ENCODE data around the gene KCND2.

Gene KCND2

GRCh38 chr7:120717166-120717565 is 444.2 kb downstream of the KCND2 start:
- DNase-seq (ENCODE audit: low read depth, low spot score): no peak
- H3K4me1 ChIP-seq (ENCODE audit: control insufficient read depth, insufficient read depth, low read length): no peaks in the 10 kb centered on the region
- no peaks in the 10 kb centered on the region for H3K27me3 ChIP-seq (ENCODE audit: control insufficient read depth, insufficient read depth, low read length)
- WGBS (ENCODE audit: insufficient coverage, insufficient read length): no CpG with 5 or more reads among the region's 4 CpGs
- H3K9me3 ChIP-seq (ENCODE audit: control insufficient read depth, insufficient read depth, low read length): no peaks in the 10 kb centered on the region
- no peak overlapping the region for H3K27ac ChIP-seq (ENCODE audit: low read length)
- H3K4me3 ChIP-seq (ENCODE audit: low read length): no peak overlapping the region
- H3K36me3 ChIP-seq (ENCODE audit: control insufficient read depth, insufficient read depth, low read length): no peaks in the 10 kb centered on the region

GRCh38 chr7:120718361-120718760 is 445.4 kb downstream of the KCND2 start:
- no peaks in the 10 kb centered on the region for H3K36me3 ChIP-seq (ENCODE audit: control insufficient read depth, insufficient read depth, low read length)
- no peak overlapping the region for H3K27ac ChIP-seq (ENCODE audit: low read length)
- H3K4me3 ChIP-seq (ENCODE audit: low read length): no peak overlapping the region
- no peak for DNase-seq (ENCODE audit: low read depth, low spot score)
- no peaks in the 10 kb centered on the region for H3K9me3 ChIP-seq (ENCODE audit: control insufficient read depth, insufficient read depth, low read length)
- H3K4me1 ChIP-seq (ENCODE audit: control insufficient read depth, insufficient read depth, low read length): no peaks in the 10 kb centered on the region
- H3K27me3 ChIP-seq (ENCODE audit: control insufficient read depth, insufficient read depth, low read length): no peaks in the 10 kb centered on the region
- WGBS (ENCODE audit: insufficient coverage, insufficient read length): no CpG with 5 or more reads among the region's 2 CpGs

- H3K36me3 ChIP-seq (ENCODE audit: control insufficient read depth, insufficient read depth, low read length): no peaks in the 10 kb centered on the region
- H3K4me1 ChIP-seq (ENCODE audit: control insufficient read depth, insufficient read depth, low read length): no peaks in the 10 kb centered on the region
- H3K27me3 ChIP-seq (ENCODE audit: control insufficient read depth, insufficient read depth, low read length): no peaks in the 10 kb centered on the region
- no CpG with 5 or more reads among the region's 2 CpGs for WGBS (ENCODE audit: insufficient coverage, insufficient read length)
- DNase-seq (ENCODE audit: low read depth, low spot score): no peak
- no peak overlapping the region for H3K27ac ChIP-seq (ENCODE audit: low read length)
- H3K9me3 ChIP-seq (ENCODE audit: control insufficient read depth, insufficient read depth, low read length): no peaks in the 10 kb centered on the region
- no peak overlapping the region for H3K4me3 ChIP-seq (ENCODE audit: low read length)
Measured at GRCh38 chr7:120720317-120720716, 447.3 kb downstream of the KCND2 start.

- DNase-seq (ENCODE audit: low read depth, low spot score): no peak
- Histone ChIP-seq H3K27me3 (ENCODE audit: control insufficient read depth, insufficient read depth, low read length) (no peaks in the 10 kb centered on the region), H3K27ac (ENCODE audit: low read length) (no peak overlapping the region), H3K4me1 (ENCODE audit: control insufficient read depth, insufficient read depth, low read length) (no peaks in the 10 kb centered on the region), H3K4me3 (ENCODE audit: low read length) (no peak overlapping the region), H3K36me3 (ENCODE audit: control insufficient read depth, insufficient read depth, low read length) (no peaks in the 10 kb centered on the region), H3K9me3 (ENCODE audit: control insufficient read depth, insufficient read depth, low read length) (no peaks in the 10 kb centered on the region)
- WGBS (ENCODE audit: insufficient coverage, insufficient read length): no CpG with 5 or more reads among the region's 1 CpG
Measured at GRCh38 chr7:120723465-120724385, 450.8 kb downstream of the KCND2 start.

- WGBS (ENCODE audit: insufficient coverage, insufficient read length): no CpG with 5 or more reads among the region's 2 CpGs
- Histone ChIP-seq H3K27ac (ENCODE audit: low read length) (no peak overlapping the region), H3K4me1 (ENCODE audit: control insufficient read depth, insufficient read depth, low read length) (no peaks in the 10 kb centered on the region), H3K27me3 (ENCODE audit: control insufficient read depth, insufficient read depth, low read length) (no peaks in the 10 kb centered on the region), H3K9me3 (ENCODE audit: control insufficient read depth, insufficient read depth, low read length) (no peaks in the 10 kb centered on the region), H3K36me3 (ENCODE audit: control insufficient read depth, insufficient read depth, low read length) (no peaks in the 10 kb centered on the region), H3K4me3 (ENCODE audit: low read length) (no peak overlapping the region)
- no peak for DNase-seq (ENCODE audit: low read depth, low spot score)
Measured at GRCh38 chr7:120724448-120724847, 451.5 kb downstream of the KCND2 start.

- no peaks in the 10 kb centered on the region for H3K9me3 ChIP-seq (ENCODE audit: control insufficient read depth, insufficient read depth, low read length)
- no CpG with 5 or more reads among the region's 2 CpGs for WGBS (ENCODE audit: insufficient coverage, insufficient read length)
- H3K27ac ChIP-seq (ENCODE audit: low read length): no peak overlapping the region
- H3K4me3 ChIP-seq (ENCODE audit: low read length): no peak overlapping the region
- H3K36me3 ChIP-seq (ENCODE audit: control insufficient read depth, insufficient read depth, low read length): no peaks in the 10 kb centered on the region
- no peaks in the 10 kb centered on the region for H3K4me1 ChIP-seq (ENCODE audit: control insufficient read depth, insufficient read depth, low read length)
- H3K27me3 ChIP-seq (ENCODE audit: control insufficient read depth, insufficient read depth, low read length): no peaks in the 10 kb centered on the region
- DNase-seq (ENCODE audit: low read depth, low spot score): no peak
Measured at GRCh38 chr7:120724955-120725354, 452.0 kb downstream of the KCND2 start.

- WGBS (ENCODE audit: insufficient coverage, insufficient read length): no CpG with 5 or more reads among the region's 10 CpGs
- H3K9me3 ChIP-seq (ENCODE audit: control insufficient read depth, insufficient read depth, low read length): no peaks in the 10 kb centered on the region
- no peak overlapping the region for H3K27ac ChIP-seq (ENCODE audit: low read length)
- DNase-seq (ENCODE audit: low read depth, low spot score): no peak
- no peak overlapping the region for H3K4me3 ChIP-seq (ENCODE audit: low read length)
- no peaks in the 10 kb centered on the region for H3K4me1 ChIP-seq (ENCODE audit: control insufficient read depth, insufficient read depth, low read length)
- H3K27me3 ChIP-seq (ENCODE audit: control insufficient read depth, insufficient read depth, low read length): no peaks in the 10 kb centered on the region
- H3K36me3 ChIP-seq (ENCODE audit: control insufficient read depth, insufficient read depth, low read length): no peaks in the 10 kb centered on the region
Measured at GRCh38 chr7:120725376-120726039, 452.5 kb downstream of the KCND2 start.

- Histone ChIP-seq H3K4me3 (ENCODE audit: low read length) (no peak overlapping the region), H3K4me1 (ENCODE audit: control insufficient read depth, insufficient read depth, low read length) (no peaks in the 10 kb centered on the region), H3K27ac (ENCODE audit: low read length) (no peak overlapping the region), H3K27me3 (ENCODE audit: control insufficient read depth, insufficient read depth, low read length) (no peaks in the 10 kb centered on the region), H3K9me3 (ENCODE audit: control insufficient read depth, insufficient read depth, low read length) (no peaks in the 10 kb centered on the region), H3K36me3 (ENCODE audit: control insufficient read depth, insufficient read depth, low read length) (no peaks in the 10 kb centered on the region)
- no CpG with 5 or more reads among the region's 1 CpG for WGBS (ENCODE audit: insufficient coverage, insufficient read length)
- DNase-seq (ENCODE audit: low read depth, low spot score): no peak
Measured at GRCh38 chr7:120729245-120729644, 456.3 kb downstream of the KCND2 start.

- no peak for DNase-seq (ENCODE audit: low read depth, low spot score)
Measured at GRCh38 chr7:120731271-120731670, 458.3 kb downstream of the KCND2 start.

GRCh38 chr7:120732256-120732655 is 459.3 kb downstream of the KCND2 start:
- DNase-seq (ENCODE audit: low read depth, low spot score): no peak
- Histone ChIP-seq H3K4me3 (ENCODE audit: low read length) (no peak overlapping the region), H3K27ac (ENCODE audit: low read length) (no peak overlapping the region), H3K27me3 (ENCODE audit: control insufficient read depth, insufficient read depth, low read length) (no peaks in the 10 kb centered on the region), H3K36me3 (ENCODE audit: control insufficient read depth, insufficient read depth, low read length) (no peaks in the 10 kb centered on the region), H3K4me1 (ENCODE audit: control insufficient read depth, insufficient read depth, low read length) (no peaks in the 10 kb centered on the region), H3K9me3 (ENCODE audit: control insufficient read depth, insufficient read depth, low read length) (no peaks in the 10 kb centered on the region)

More at GRCh38 chr7:120731271-120731670, 458.3 kb downstream of the KCND2 start:
- H3K4me1 ChIP-seq (ENCODE audit: control insufficient read depth, insufficient read depth, low read length): no peaks in the 10 kb centered on the region
- no peaks in the 10 kb centered on the region for H3K27me3 ChIP-seq (ENCODE audit: control insufficient read depth, insufficient read depth, low read length)
- no peak overlapping the region for H3K27ac ChIP-seq (ENCODE audit: low read length)
- H3K36me3 ChIP-seq (ENCODE audit: control insufficient read depth, insufficient read depth, low read length): no peaks in the 10 kb centered on the region
- no peaks in the 10 kb centered on the region for H3K9me3 ChIP-seq (ENCODE audit: control insufficient read depth, insufficient read depth, low read length)
- no peak overlapping the region for H3K4me3 ChIP-seq (ENCODE audit: low read length)
